ENCODE data around the gene SEMA5A.

SEMA5A gene

GRCh38 chr5:9020996-9021395, 524.9 kb downstream of the SEMA5A start:
- DNase-seq: no peak
- no peaks in the 10 kb centered on the region for H3K27me3 ChIP-seq
- H3K4me1 ChIP-seq: no peaks in the 10 kb centered on the region
- no peak overlapping the region for H3K4me3 ChIP-seq (ENCODE audit: low read depth, low read length)
- no peak for TF ChIP-seq CTCF (IDR thresholded peaks at IDR 0.05; ENCODE audit: low read depth, low read length)
- no peaks in the 10 kb centered on the region; the same call in 1 of the 2 replicates for H3K9me3 ChIP-seq
- H3K36me3 ChIP-seq: no peaks in the 10 kb centered on the region

GRCh38 chr5:9015937-9016270, 530.0 kb downstream of the SEMA5A start:
- H3K4me1 ChIP-seq: no peaks in the 10 kb centered on the region
- no peaks in the 10 kb centered on the region for H3K36me3 ChIP-seq
- no peak overlapping the region for H3K4me3 ChIP-seq (ENCODE audit: low read depth, low read length)
- no peak for TF ChIP-seq CTCF (IDR thresholded peaks at IDR 0.05; ENCODE audit: low read depth, low read length)
- no peak for DNase-seq
- H3K9me3 ChIP-seq: no peaks in the 10 kb centered on the region; the same call in 1 of the 2 replicates
- H3K27me3 ChIP-seq: no peaks in the 10 kb centered on the region

GRCh38 chr5:9015260-9015936, 530.5 kb downstream of the SEMA5A start:
- Histone ChIP-seq H3K4me1 (no peaks in the 10 kb centered on the region), H3K4me3 (ENCODE audit: low read depth, low read length) (no peak overlapping the region), H3K36me3 (no peaks in the 10 kb centered on the region), H3K9me3 (no peaks in the 10 kb centered on the region; the same call in 1 of the 2 replicates), H3K27me3 (no peaks in the 10 kb centered on the region)
- DNase-seq: no peak
- no peak for TF ChIP-seq CTCF (IDR thresholded peaks at IDR 0.05; ENCODE audit: low read depth, low read length)

- Histone ChIP-seq H3K4me3 (ENCODE audit: low read depth, low read length) (no peak overlapping the region), H3K36me3 (no peaks in the 10 kb centered on the region), H3K4me1 (no peaks in the 10 kb centered on the region), H3K27me3 (no peaks in the 10 kb centered on the region), H3K9me3 (no peaks in the 10 kb centered on the region; the same call in none of the 2 replicates)
- no peak for DNase-seq
- no peak for TF ChIP-seq CTCF (IDR thresholded peaks at IDR 0.05; ENCODE audit: low read depth, low read length)
These were observed 532.7 kb downstream of the SEMA5A start for GRCh38 chr5:9013147-9013546.

- Histone ChIP-seq H3K4me1 (no peaks in the 10 kb centered on the region), H3K36me3 (no peaks in the 10 kb centered on the region), H3K9me3 (no peaks in the 10 kb centered on the region; the same call in 1 of the 2 replicates), H3K27me3 (no peaks in the 10 kb centered on the region), H3K4me3 (ENCODE audit: low read depth, low read length) (no peak overlapping the region)
- no peak for DNase-seq
- TF ChIP-seq CTCF (IDR thresholded peaks at IDR 0.05; ENCODE audit: low read depth, low read length): no peak
These were observed 535.8 kb downstream of the SEMA5A start for GRCh38 chr5:9009931-9010651.

GRCh38 chr5:8997542-8998070, 548.3 kb downstream of the SEMA5A start:
- Histone ChIP-seq H3K4me3 (ENCODE audit: low read depth, low read length) (no peak overlapping the region), H3K4me1 (no peaks in the 10 kb centered on the region), H3K9me3 (no peaks in the 10 kb centered on the region), H3K27me3 (no peaks in the 10 kb centered on the region), H3K36me3 (no peaks in the 10 kb centered on the region)
- DNase-seq: no peak
- no peak for TF ChIP-seq CTCF (IDR thresholded peaks at IDR 0.05; ENCODE audit: low read depth, low read length)
